Activated T-helper 9 cell treated with anti-CD3 and anti-CD28 coated beads, Interleukin-2, amount 50 U/mL, for 16 hours (primary cell): ENCODE results near the gene TMA7B.

Experiments
- DNase-seq: peaks from one replicate; pipeline ENCODE4 v3.0.0-alpha.2; 2020; ENCODE audit warnings: low read depth

The TMA7B gene

DNA sequence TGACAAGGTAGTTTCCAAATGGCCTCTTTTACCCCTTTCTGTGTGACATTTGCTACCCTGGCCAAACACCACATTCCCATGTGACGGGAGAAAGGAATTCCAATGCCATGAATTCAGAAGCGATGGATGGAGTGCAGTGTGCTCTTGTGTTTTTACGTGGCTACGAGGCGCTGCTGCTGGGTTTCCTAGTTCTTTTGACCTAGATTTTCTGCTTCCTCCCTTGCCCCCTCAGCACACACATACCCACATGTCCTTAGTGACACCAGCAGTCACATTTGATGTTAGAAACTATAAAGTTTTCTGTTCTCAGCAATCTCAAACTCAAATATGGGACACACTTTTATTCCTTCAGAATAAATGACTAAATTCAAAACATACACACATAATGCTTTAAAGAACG, 7.8 kb upstream of the TMA7B start:
- no peak for DNase-seq

DNA sequence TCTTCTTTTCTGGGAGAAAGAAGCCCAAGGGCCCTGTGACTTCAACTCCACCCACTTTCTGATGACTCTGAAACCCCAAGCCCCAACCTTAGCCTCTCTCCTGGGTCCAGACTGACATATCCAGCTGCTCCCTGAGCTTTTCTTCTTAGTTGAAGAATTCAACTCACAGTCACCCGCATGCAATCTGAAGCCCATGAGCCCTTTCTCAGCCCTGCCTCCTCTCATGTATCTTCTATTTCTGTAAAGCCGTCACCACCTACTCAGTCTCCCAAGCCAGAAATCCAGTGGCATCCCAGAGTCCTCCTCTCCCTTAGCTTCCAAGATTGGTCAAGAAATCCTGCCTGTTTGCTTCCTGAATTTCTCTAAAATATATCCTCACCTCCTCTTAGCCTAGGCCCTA, 7.1 kb upstream of the TMA7B start:
- DNase-seq, result no peak

DNA sequence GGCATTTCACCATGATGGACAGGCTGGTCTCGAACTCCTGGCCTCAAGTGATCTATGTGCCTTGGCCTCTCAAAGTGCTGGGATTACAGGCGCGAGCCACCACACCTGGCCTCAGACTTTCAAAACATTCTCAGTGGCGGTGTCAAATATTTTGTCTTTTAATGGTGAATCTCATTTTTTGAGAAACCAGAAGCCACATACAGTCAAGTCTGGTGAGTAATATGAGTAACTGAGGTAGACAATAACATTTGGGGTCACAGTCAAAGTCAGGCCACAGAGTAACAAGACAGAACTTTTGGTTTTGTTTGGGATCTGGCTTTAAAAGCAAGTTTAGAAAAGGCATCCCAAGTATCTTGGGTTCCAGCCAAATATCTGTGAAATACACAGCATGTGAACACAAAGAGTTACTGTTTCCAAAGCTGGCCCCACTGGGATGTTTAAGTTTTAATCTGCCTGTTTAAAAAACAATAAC, 5.6 kb upstream of the TMA7B start:
- no peak for DNase-seq

DNA sequence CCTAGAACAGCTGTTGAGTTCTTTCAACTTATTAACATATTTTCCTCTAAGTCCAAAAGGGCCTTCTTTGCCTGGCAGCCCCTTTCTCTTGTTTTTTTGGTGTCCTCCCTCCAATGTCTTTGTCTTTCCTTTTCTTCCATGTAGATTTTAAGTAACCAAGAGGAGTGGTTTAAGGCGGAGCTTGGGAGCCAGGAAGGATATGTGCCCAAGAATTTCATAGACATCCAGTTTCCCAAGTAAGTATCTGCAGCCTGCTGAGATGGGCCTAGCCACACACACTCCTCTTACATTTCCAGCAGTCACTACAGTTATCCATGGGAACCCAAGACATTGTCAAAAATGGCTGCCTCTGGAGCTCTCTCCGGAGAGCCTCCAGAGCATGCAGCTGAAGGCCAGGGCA, 4.5 kb upstream of the TMA7B start:
- no peak for DNase-seq

DNA sequence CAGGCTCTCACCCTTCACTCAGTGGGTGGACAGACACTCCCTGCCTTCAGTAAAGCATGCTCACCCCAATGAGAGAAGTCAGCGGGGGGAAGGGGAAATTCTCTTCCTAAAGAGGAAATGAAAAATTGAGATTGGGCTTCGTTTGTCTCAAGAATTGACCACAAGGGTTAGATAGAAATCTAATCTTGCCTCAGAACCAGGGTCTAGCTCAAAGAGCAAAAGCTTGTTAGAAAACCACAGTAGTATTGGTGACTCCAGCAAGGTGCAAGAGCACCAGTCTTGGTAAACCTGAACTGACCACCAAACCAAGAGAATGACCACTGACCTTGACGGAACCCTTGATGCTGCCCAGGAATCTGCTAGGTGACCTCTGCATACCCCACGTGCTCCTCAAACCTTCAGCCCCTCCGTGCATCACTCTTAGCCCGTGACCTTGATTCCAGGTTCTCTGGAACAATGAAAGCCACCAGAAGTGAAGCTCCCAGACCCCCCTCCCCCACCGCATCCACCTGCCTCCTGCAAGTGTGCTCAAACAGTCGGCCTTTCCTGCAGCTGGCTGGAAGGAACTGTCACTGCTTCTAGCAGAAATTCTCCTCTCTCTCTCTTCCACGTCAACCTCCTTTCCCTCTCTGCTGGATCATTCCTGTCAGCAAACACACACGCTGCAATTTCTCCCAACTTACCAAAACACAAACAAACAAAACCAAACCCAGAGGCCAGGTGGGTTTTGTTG, 3.1 kb upstream of the TMA7B start:
- no peak for DNase-seq

DNA sequence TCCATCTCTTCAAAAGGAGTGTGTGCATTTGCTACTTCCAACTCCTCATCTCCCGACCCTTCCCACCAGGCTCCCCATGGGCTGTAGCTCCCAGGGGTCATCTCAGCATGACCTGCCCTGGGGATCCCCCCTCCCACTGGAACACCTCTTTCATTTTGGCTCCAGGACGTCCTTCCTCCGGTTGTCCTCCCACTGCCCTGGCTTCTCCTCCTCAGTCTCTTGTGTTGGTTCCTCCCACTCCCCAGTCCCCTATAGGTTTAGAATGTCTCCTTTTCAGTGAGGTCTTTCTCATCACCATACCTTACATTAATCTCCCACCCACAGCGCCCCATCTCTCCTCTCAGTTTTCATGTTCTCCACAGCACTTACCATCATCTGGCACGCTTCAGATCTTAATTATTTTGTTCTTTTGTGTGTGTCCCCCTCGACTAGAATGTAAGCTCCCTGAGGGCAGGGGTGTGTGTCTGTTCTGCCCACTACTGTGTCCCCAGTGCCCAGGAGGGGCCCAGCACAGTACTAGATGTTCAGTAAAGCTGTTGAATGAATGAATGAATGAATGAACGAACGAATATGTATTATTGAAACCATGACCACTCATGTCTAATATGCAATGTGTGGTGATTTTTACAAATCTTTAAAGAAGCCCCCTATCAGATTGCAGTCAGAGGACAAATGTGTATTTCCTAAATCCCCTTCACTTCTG, 2.0 kb upstream of the TMA7B start:
- DNase-seq, result no peak

DNA sequence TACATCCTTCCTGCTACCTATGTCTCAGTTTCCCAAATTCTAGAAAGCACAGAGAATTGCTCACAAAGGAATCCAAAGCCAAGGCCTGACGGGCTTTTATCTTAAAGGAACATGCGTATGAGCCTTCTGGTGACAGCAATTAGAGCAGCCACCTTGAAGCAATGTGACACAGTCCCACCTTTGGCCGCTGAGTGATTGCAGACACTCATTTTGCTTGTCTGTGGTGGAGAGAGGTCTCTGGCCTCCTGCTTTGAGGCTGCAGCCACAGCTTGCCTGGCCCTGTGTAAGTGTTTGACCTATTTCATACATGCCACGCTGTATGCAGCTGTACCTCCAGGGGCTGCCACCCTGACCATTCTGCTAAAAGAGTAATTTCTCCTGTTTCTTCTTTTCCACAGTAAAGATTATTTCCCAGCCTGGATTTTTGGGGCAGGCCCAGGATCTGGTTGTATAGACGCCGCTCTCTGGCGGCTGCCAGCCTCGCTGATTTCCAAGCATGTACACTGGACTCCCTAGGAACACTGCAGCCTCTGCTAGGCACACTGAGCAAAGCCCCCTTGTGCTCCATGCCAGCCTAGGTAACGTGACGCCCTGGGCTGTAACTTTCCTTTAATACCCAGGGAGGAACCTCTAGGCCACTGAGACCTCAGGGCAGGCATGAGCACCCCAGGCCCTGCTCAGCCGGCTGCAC, 1.1 kb upstream of the TMA7B start:
- no peak for DNase-seq

DNA sequence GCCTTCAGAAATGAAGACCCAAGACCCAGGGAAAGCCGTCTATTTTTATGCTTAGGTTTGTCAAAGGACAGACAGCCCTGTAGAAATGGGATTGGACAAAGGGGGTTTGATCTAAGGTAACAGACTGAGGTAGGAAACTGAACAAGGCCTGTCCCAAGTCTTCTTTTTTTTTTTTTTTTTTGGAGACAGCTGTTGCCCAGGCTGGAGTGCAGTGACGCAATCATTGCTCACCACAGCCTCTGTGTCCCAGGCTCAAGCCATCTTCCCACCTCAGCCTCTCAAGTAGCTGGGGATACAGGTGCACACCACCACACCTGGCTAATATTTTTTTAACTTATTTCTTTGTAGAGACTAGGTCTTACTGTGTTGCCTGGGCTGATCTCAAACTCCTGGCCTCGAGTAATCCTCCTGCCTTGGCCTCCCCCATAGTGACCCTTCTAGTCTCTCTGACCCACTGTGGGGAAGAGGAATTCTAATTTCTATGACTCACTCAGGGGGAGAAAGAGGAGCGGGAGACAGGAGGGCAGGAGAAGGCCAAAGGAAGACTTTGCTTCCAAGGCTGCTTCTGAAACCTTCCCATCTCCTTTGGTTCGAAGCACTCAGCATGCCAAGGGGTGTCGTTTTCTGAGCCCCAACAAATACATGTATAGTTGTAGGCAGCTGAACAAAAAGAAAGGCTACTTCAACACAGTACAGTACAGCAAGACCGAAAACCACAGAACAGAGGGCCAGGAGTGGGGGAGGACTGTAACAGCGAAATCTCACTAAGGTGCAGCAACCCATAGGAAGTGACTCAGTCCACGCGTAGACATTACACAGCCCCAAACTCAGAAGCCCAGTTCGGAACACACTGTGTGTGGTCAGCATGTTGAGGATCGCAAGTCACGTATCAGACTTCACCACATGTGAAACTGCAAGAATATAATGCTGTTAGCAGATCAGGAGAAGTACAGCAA, 872 bp downstream of the TMA7B start:
- DNase-seq, result peak; percentile 56

DNA sequence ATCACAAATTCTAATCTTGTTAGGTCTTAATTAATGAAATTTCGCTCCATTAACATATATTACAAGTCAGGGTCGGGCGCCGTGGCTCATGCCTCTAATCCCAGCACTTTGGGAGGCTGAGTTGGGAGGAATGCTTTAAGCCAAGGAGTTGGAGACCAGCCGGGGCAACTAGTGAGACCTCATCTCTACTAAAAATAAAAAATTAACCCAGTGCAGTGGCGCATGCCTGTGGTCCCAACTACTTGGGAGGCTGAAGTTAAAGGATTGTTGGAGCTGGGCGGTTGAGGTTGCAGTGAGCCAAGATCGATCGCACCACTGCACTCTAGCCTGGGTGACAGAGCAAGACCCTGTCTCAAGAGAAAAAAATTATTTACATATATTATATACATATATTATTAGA, 1.9 kb downstream of the TMA7B start:
- DNase-seq, result no peak

DNA sequence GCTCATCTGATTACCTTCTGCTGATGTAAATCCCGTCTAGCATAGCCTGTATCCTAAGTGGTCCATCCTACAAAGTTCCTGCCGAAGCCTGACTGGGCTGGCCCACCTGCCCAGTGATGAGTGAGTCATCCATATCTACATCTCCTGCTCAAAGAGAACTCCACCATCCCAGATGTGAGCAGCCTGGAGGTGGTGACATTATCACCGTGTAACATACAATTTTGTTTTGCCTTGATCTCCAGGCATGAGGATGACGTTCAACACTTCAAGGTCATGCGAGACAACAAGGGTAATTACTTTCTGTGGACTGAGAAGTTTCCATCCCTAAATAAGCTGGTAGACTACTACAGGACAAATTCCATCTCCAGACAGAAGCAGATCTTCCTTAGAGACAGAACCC, 5.6 kb downstream of the TMA7B start:
- no peak for DNase-seq

DNA sequence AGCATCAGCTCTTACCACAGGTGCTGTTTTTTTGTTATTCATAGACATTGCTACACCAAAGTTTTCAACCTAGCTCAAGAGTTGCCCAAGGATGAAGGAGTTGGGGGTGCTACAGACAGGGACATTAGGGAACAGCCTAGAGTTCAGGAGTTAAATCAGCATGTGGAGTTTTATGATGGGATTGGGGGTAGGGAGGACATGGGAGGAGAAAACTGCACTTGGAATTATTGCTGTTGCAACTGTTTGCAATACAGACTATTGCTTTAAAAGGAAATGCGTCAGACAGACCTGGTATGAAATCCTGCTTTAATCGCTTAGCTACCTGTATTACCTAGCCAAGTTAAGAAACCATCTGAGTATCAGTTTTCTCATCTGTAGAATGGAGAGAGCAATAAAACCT, 6.3 kb downstream of the TMA7B start:
- no peak for DNase-seq

DNA sequence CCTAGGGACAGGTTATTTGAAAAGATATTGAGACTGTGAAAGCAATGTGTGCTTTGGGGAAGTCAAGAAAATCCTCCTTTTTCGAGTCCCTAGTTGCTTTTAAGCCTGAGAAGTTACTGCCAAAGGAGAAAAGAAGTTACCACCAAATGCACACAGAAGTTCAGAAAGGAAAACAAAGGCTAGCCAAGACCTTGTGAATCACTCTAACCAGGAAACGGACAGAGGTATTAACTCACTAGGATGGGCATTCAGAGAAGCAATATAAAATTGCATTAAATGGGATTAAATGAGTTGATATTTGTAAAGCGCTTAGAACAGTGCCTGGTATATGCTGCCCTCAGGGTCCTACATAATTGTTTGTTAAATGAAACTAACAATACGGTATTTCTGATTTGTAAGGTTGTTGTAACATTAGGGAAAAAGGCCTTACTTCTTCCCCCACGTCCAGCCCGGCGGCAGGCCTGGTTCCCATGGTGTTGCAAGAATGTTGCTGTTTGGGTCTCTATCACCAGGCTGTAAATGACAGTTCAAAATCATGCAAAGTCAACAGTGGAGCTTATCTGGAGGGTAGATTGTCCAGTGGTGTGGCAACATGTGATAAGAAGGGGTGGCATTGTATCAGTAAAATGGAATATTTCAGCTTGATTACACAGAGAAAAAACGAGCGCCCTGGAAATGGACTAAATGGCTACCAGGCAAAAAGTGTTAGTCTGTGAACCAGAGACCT, 7.1 kb downstream of the TMA7B start:
- no peak for DNase-seq

DNA sequence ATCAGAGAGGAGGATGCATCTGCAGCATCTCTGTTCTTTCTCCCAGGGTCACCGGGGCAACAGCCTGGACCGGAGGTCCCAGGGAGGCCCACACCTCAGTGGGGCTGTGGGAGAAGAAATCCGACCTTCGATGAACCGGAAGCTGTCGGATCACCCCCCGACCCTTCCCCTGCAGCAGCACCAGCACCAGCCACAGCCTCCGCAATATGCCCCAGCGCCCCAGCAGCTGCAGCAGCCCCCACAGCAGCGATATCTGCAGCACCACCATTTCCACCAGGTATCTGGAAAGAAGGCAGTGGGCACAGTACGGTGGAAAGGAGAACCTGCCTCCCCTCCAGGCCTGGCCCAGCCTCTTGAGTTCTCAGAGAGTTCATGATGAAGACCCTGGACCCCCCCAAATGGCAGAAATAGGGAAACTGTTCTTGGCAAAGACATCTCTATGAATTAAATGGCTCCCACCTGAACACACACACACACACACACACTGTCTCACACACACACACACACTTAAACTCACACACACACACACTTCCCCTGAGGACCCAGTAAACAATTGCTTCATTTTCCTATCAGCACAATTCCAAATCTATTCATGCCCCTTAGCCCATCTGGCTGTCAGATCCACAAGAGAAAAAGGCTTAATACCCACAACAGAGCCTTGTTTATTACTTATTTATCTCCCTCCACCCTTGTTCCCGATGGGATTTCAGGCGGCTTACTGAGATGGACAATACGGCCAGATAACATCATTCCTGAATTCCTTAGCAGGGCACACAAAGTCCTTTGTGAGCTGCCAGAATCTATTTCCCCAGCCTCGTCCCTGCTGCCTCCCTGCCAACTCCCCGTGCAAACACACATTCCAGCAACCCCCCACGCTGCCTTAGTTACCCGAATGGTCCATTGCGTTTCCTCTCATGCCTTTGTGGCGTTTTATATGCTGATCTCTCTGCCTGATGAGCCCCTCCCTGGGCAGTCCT, 8.1 kb downstream of the TMA7B start:
- no peak for DNase-seq

DNA sequence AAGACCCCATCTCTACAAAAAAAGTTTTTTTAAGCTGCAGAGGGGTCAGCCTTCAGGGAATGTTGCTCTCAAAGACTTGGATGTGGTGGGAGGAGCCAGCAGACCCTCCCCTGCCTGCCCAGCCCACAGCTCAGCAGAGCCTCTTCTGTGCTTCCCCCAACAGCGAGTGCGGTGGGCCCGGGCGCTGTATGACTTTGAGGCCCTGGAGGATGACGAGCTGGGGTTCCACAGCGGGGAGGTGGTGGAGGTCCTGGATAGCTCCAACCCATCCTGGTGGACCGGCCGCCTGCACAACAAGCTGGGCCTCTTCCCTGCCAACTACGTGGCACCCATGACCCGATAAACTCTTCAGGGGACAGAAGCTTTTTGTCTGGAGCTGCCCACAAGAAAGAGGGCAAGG, 10.5 kb downstream of the TMA7B start:
- DNase-seq, result no peak

DNA sequence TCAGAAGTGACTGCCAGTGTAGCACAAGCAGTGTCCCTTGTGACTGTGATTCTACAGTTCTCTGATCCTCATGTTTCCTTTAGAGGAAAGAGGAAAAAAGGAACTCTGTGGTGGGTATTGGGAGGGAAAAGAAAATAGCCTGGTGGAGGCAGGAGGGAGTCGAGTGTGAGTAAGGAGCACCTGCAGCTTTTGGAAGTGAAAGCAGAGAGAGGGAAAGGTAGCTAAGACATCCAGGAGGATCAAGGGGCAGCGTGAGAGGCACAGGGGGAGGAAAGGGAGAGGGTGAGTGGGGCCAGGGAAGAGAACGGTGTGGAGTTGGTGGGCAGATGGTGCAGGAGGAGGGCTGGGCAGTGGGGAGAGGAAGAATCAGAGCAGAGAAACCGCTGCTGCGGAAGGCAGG, 12.4 kb downstream of the TMA7B start:
- DNase-seq, result no peak

DNA sequence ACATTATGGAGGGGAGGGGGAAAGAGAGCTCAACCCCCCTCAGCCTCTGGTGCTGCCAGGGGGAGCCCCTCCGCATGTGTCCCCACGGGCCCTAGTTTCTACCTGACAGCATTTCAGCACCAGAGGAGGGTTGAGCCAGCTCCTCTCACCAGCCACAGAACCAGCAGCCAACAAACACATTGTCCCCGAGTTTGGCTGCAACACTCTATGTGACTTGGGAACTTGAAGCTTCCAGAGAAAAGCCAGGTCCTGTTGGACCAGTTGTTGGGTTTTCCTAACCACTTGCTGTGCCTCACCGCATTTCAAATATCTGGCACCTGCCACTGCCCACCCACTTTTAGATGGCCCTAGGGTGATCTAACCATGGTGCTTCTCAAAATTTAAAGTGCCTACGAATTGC, 13.5 kb downstream of the TMA7B start:
- DNase-seq, result no peak

DNA sequence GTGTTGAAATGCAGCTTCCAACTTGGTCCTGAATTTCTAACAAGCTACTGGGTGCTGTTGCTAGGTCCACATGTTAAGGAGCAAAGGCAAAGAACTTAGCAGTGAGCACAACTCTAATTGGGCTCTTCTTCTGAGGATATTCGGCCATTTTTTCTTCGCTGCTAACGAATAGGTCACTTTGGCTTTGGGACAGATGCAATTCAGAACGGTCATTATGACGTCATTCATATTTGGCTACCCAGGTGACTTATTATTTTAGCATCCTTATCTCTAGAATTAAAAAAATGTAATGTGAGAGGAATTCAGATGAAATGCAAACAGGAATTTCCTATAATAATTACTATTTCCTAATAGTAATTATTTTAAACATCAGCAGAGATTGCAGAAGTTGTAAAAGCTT, 13.9 kb downstream of the TMA7B start:
- DNase-seq, result no peak

DNA sequence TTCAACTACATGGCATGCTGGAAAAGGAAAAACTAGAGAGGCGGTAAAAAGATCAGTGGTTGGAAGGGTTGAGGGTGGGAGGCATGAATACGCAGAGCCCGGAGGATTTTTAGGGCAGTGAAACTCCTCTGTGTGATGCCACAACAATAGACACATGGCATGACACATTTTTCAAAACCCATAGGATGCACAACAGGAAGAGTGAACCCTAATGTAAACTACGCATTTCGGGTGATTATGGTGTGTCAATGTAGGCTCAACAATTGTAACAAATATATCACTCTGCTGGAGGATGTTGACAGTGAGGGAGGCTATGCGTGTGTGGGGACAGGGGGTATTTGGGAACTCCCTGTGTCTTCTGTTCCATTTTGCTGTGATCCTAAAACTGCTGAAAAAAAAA, 18.9 kb downstream of the TMA7B start:
- no peak for DNase-seq

DNA sequence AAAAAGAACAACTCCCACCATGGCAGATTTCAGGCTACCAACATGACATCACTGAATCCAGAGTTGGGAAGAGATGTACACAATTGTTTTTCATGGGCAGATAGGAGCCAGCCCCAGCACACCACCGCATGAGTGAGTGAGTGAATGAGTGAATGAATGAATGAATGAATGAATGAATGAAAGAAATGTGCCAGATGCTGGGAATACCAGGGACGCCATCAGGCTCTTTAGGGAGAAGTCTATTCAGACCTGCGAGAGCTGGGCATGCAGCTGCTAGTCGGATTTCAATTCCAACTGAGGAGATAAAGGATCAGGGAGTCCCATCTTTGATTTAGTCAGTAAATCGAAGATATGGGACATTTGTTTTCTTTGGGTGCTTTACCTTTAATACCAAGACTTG, 19.3 kb downstream of the TMA7B start:
- DNase-seq, result no peak

DNA sequence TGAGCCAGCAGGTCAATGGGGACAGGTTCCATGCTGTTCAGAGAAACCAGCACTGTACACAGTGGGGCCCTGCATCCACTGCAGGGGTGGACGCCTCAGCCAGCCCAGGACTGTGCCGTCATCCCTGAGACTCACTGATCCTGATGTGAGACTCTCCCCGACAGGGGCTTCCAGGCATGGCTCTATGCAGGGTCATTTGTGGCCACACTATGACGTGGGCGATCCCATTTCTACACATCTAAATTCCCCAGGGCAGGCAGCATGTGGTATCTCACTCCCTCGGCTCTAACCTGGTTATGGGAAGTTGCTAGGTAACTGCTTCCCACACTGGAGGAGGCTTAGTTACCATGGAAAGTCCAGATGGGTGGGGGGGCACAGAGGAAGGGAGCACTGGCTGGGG, 20.4 kb downstream of the TMA7B start:
- no peak for DNase-seq
